ENCODE measurements around the gene SULT4A1.

Gene SULT4A1

GRCh38 chr22:43885786-43886185, 23.5 kb upstream of the SULT4A1 start:
- Histone ChIP-seq H3K27me3 (ENCODE audit: insufficient read depth, insufficient read length) (peaks cover 13% of the 10 kb centered on the region), H3K36me3 (ENCODE audit: insufficient read depth, insufficient read length, low read length) (no peaks in the 10 kb centered on the region)
- TF ChIP-seq ZNF274 (IDR thresholded peaks at IDR 0.05; ENCODE audit: low read depth, low read length) (no peak), YY1 (IDR thresholded peaks at IDR 0.05; ENCODE audit: insufficient read depth, insufficient read length) (no peak), SUZ12 (IDR thresholded peaks at IDR 0.05; ENCODE audit: extremely low read depth, insufficient read depth, insufficient read length) (no peak)

GRCh38 chr22:43885319-43885671, 23.0 kb upstream of the SULT4A1 start:
- H3K4me3 ChIP-seq (ENCODE audit: insufficient read length, low read depth), result no peak overlapping the region
- H3K9me3 ChIP-seq (ENCODE audit: insufficient read depth, low read length), result no peaks in the 10 kb centered on the region
- peaks cover 8% of the 10 kb centered on the region for H3K27me3 ChIP-seq (ENCODE audit: insufficient read depth, insufficient read length)
- H3K36me3 ChIP-seq (ENCODE audit: insufficient read depth, insufficient read length, low read length), result no peaks in the 10 kb centered on the region
- no peak overlapping the region for H3K9ac ChIP-seq (ENCODE audit: insufficient read length, low read depth)
- peaks cover 5% of the 10 kb centered on the region for H3K4me1 ChIP-seq (ENCODE audit: insufficient read depth, insufficient read length)
- no peak for TF ChIP-seq SUZ12 (IDR thresholded peaks at IDR 0.05; ENCODE audit: extremely low read depth, insufficient read depth, insufficient read length)
- no peak for DNase-seq (ENCODE audit: low read depth, low spot score)

More at GRCh38 chr22:43885786-43886185, 23.5 kb upstream of the SULT4A1 start:
- Histone ChIP-seq H3K4me3 (ENCODE audit: insufficient read length, low read depth) (no peak overlapping the region), H3K4me1 (ENCODE audit: insufficient read depth, insufficient read length) (peaks cover 5% of the 10 kb centered on the region), H3K9ac (ENCODE audit: insufficient read length, low read depth) (no peak overlapping the region), H3K9me3 (ENCODE audit: insufficient read depth, low read length) (no peaks in the 10 kb centered on the region)
- no peak for DNase-seq (ENCODE audit: low read depth, low spot score)

GRCh38 chr22:43884600-43885318, 22.4 kb upstream of the SULT4A1 start:
- no peaks in the 10 kb centered on the region for H3K36me3 ChIP-seq (ENCODE audit: insufficient read depth, insufficient read length, low read length)
- no peak for DNase-seq (ENCODE audit: low read depth, low spot score)
- peaks cover 5% of the 10 kb centered on the region for H3K4me1 ChIP-seq (ENCODE audit: insufficient read depth, insufficient read length)
- H3K4me3 ChIP-seq (ENCODE audit: insufficient read length, low read depth), result no peak overlapping the region
- H3K9me3 ChIP-seq (ENCODE audit: insufficient read depth, low read length), result no peaks in the 10 kb centered on the region
- peaks cover 2% of the 10 kb centered on the region for H3K27me3 ChIP-seq (ENCODE audit: insufficient read depth, insufficient read length)
- no peak overlapping the region for H3K9ac ChIP-seq (ENCODE audit: insufficient read length, low read depth)
- TF ChIP-seq ZNF274 (IDR thresholded peaks at IDR 0.05; ENCODE audit: low read depth, low read length) (no peak), YY1 (IDR thresholded peaks at IDR 0.05; ENCODE audit: insufficient read depth, insufficient read length) (no peak), SUZ12 (IDR thresholded peaks at IDR 0.05; ENCODE audit: extremely low read depth, insufficient read depth, insufficient read length) (no peak)

DNA sequence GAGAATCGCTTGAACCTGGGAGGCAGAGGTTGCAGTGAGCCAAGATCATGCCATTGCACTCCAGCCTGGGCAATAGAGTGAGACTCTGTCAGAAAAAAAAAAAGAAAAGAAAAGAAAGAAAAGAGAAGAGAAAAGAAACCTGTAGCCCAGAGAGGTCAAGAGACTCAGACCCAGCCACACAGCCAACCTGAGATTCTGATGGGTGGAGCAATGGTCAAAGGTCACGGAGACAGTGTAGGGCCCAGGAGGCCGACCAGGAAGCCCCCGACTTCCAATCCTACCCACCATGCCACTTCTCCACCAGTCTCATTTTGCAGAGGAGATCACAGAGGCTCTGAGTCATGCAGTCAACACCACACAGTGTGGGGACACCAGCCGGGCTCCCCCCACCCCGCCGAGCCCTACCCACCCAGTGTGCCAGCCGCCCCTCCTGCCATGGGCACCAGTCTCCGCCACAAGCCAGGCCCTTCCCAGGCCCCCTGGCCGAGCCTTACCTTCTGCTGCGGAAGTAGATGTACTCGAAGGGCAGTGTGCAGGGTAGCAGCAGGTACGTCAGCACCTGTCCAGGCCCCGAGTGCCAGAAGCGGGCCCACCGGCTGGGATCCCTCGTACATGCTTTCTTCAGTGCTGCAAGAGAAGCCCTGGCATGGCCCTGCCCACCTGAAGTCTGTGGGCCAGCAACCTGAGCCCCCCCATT, 21.6 kb upstream of the SULT4A1 start:
- DNase-seq (ENCODE audit: low read depth, low spot score), result no peak
- no peaks in the 10 kb centered on the region for H3K27me3 ChIP-seq (ENCODE audit: insufficient read depth, insufficient read length)
- TF ChIP-seq ZNF274 (IDR thresholded peaks at IDR 0.05; ENCODE audit: low read depth, low read length), result no peak
- no peak for TF ChIP-seq SUZ12 (IDR thresholded peaks at IDR 0.05; ENCODE audit: extremely low read depth, insufficient read depth, insufficient read length)
- TF ChIP-seq YY1 (IDR thresholded peaks at IDR 0.05; ENCODE audit: insufficient read depth, insufficient read length), result no peak

GRCh38 chr22:43883012-43883661, 20.8 kb upstream of the SULT4A1 start:
- Histone ChIP-seq H3K27me3 (ENCODE audit: insufficient read depth, insufficient read length) (no peaks in the 10 kb centered on the region), H3K9me3 (ENCODE audit: insufficient read depth, low read length) (no peaks in the 10 kb centered on the region), H3K36me3 (ENCODE audit: insufficient read depth, insufficient read length, low read length) (no peaks in the 10 kb centered on the region), H3K4me3 (ENCODE audit: insufficient read length, low read depth) (no peak overlapping the region), H3K9ac (ENCODE audit: insufficient read length, low read depth) (no peak overlapping the region), H3K4me1 (ENCODE audit: insufficient read depth, insufficient read length) (peaks cover 5% of the 10 kb centered on the region)
- DNase-seq (ENCODE audit: low read depth, low spot score), result peak; percentile 82
- TF ChIP-seq SUZ12 (IDR thresholded peaks at IDR 0.05; ENCODE audit: extremely low read depth, insufficient read depth, insufficient read length) (no peak), ZNF274 (IDR thresholded peaks at IDR 0.05; ENCODE audit: low read depth, low read length) (no peak)

More for the DNA sequence above, 21.6 kb upstream of the SULT4A1 start:
- H3K4me1 ChIP-seq (ENCODE audit: insufficient read depth, insufficient read length), result peaks cover 4% of the 10 kb centered on the region
- no peaks in the 10 kb centered on the region for H3K36me3 ChIP-seq (ENCODE audit: insufficient read depth, insufficient read length, low read length)
- no peak overlapping the region for H3K9ac ChIP-seq (ENCODE audit: insufficient read length, low read depth)
- no peaks in the 10 kb centered on the region for H3K9me3 ChIP-seq (ENCODE audit: insufficient read depth, low read length)
- H3K4me3 ChIP-seq (ENCODE audit: insufficient read length, low read depth), result no peak overlapping the region

DNA sequence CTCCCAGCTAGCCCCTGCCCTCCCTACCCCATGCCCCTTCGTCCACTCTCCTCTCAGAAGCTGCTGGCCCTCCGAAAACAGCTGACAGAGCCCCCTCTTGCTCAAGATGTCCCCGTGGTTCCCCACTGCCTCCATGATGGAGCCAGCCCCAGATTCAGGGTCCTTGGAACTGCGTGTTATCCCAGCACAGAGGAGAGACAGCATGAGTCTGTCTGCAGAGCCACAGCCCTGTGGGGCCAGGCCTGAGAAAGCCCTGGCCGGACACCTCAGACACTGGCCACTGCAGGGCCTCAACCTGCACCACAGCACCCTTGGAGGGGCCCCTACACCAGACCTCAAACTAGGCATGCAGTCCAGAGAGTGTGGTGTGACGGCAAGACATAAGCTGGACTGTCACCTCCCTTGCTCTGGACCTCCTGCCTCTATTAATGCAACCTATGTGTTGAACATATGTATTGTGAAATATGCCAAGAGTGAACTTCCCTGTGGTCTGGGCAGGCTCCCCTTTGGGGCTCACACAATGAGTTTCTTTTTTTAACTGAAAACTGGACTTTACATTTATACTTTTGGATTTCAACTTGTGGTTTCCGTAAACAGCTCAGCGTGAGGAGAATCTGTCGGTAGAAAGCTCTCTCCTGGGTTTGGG, 19.9 kb upstream of the SULT4A1 start:
- Histone ChIP-seq H3K4me3 (ENCODE audit: insufficient read length, low read depth) (no peak overlapping the region), H3K9me3 (ENCODE audit: insufficient read depth, low read length) (no peaks in the 10 kb centered on the region), H3K36me3 (ENCODE audit: insufficient read depth, insufficient read length, low read length) (no peaks in the 10 kb centered on the region), H3K9ac (ENCODE audit: insufficient read length, low read depth) (no peak overlapping the region), H3K27me3 (ENCODE audit: insufficient read depth, insufficient read length) (no peaks in the 10 kb centered on the region), H3K4me1 (ENCODE audit: insufficient read depth, insufficient read length) (peaks cover 5% of the 10 kb centered on the region)
- no peak for DNase-seq (ENCODE audit: low read depth, low spot score)
- no peak for TF ChIP-seq ZNF274 (IDR thresholded peaks at IDR 0.05; ENCODE audit: low read depth, low read length)
- TF ChIP-seq YY1 (IDR thresholded peaks at IDR 0.05; ENCODE audit: insufficient read depth, insufficient read length), result no peak
- TF ChIP-seq SUZ12 (IDR thresholded peaks at IDR 0.05; ENCODE audit: extremely low read depth, insufficient read depth, insufficient read length), result no peak

Measured in NT2/D1 (cell line).